OCI-M1 (cell line): ENCODE measurements around the gene LY86.

ENCODE experiments used
- DNase-seq: peaks from one replicate; lab custom pipeline; 2025; lab: John Stamatoyannopoulos, UW

LY86 gene

GRCh38 chr6:6682225-6682624 lies 93.7 kb downstream of the LY86 start:
- DNase-seq = peak; percentile 27

- DNase-seq = peak; percentile 97
Observed at GRCh38 chr6:6683969-6684833, 95.7 kb downstream of the LY86 start.

DNA sequence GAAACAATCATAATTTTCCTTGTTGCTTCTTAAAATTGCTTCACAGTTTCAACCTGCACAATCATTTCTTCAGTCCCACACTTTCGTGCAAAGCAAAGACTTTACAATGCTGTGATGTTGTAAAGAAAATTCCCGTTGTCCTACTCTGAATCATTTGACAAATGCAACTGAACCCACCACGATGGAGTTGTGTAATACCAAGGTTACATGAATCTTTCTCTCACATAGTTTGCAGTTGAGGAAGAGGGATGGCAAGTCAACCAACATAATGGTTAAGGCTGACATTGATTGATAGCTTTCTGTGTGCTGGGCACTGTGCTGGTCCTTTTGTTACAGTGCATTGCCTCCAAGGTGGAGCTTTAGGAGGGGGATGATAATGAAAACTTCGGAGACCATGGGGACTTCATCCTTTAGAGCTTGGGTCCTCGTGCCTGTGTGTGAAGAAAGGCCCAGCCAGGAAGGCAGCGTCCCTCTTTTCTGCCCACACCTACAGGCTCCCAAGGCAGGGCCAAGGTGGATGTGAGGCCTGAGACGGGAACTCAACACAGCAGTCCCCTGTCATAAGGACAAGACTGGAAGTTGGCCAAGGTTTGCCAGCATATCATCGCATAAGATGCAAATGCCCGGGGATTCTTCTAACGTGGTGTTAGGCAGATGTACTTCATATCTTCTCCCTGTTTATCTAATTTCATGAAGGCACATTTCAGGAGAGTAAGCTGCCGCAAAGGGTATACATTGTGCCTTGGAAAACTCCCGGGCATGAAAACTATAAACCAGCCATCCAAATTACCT lies 96.9 kb downstream of the LY86 start:
- peak; percentile 61 for DNase-seq

DNA sequence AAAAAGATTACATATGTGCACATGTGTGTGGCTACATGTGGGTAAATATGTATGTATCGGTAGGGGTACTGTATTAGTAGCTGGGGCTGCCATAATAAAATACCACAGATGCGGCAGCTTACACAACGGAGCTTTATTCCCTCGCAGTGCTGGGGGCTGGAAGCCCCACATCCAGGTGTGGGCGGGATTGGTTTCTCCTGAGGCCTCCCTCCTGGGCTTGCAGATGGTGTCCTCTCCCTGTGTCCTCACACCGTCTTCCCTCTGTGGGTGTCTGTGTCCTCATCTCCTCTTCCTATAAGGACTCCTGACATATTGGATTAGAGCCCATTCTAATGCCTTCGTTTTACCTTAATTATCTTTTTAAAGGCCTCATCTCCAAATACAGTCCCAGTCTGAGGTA lies 97.7 kb downstream of the LY86 start:
- DNase-seq = no peak

GRCh38 chr6:6686748-6687601 lies 98.5 kb downstream of the LY86 start:
- DNase-seq = peak; percentile 100

DNA sequence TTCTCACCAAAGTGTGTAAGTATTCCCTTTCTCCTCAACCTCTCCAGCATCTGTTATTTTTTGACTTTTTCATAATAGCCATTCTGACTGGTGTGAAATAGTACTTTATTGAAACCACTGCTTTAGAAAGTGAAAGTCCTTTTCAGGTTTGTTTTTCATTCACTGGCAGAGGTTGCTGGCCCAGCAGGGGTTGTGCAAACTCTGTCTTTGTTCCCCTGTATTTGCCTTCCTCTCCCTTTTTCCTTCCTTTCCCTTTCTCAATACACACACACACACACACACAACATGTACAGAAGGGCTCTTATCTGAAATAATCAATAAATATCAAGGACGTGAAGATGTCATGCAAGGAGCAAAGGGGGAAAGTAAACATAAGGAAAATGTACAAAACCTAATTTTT lies 99.8 kb downstream of the LY86 start:
- DNase-seq = peak; percentile 77

DNA sequence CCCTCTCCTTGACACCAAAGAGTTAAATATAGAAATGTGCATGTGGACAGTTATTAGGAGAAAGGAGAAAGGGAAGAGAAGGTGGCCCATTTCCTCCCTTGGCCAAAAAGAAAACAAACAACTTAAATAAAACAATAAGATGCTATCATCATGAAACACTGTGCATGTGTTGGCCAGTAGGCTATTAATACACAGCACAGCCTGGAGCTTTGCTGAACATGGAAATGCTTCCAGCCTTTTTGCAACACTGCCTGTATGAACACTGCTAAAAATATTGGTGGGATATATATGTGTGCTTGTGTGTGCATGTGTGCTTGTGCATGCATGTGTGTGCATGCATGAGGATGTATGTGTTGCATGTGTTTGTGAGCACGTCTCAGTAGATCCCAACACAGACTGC lies 100.4 kb downstream of the LY86 start:
- no peak for DNase-seq

DNA sequence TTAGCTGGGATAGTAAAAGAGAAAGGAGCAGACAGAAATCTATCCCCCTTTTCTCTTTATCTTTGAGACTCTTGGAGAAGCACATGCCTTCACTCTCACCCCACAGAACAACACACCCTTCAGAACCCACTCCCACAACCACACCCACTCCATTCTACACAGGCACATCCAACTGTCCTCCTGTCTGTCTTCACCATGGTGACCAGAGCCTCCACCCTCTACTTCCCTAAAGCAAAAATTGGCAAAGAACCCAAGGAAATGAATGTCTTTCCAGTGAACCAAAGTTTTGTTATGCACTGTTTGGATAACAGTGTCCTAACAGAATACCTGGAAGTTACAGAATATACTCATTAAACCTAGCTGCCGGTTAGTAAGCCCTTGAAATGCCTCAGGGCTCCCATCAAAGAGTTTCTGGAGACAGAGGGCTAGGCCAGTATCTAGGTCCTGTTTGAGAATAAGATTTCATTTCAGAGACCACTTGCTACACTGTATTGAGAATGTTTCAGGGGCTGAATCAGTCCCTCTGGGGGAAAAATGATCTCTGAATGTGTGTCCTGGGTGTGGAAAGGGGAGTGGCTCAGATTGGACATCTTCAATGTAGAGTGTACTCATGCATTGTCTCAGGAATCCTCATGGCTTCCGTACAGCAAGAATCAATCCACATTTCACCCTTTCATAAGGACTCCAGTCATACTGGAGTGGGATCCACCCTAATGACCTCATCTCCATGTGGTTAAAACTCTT lies 101.1 kb downstream of the LY86 start:
- peak; percentile 61 for DNase-seq

GRCh38 chr6:6690144-6690483 lies 101.6 kb downstream of the LY86 start:
- DNase-seq = no peak

DNA sequence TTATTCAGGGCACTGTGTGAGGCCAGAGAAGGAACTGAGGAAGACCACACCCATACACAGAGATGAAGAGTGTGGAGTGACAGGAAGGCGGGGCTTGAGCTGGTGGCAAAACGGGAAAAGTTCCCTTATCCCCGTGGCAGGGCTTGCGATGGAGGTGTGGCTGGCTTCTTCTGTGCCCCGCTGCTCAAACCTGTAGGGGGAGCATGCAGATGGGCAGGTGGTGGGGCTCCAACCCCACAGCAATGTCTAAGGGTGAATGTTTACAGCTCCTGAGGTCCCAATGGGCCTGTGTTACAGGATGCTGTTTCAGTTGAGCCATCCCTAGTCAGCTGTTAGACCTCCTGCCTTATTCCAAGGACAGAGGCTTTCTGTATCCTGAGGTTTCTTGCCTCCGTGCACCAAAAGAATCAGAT lies 105.9 kb downstream of the LY86 start:
- no peak for DNase-seq

- peak; percentile 69 for DNase-seq
Observed at GRCh38 chr6:6694825-6695624, 106.5 kb downstream of the LY86 start.

GRCh38 chr6:6695625-6696276 lies 107.2 kb downstream of the LY86 start:
- peak; percentile 30 for DNase-seq

GRCh38 chr6:6696867-6697531 lies 108.5 kb downstream of the LY86 start:
- DNase-seq = peak; percentile 91

DNA sequence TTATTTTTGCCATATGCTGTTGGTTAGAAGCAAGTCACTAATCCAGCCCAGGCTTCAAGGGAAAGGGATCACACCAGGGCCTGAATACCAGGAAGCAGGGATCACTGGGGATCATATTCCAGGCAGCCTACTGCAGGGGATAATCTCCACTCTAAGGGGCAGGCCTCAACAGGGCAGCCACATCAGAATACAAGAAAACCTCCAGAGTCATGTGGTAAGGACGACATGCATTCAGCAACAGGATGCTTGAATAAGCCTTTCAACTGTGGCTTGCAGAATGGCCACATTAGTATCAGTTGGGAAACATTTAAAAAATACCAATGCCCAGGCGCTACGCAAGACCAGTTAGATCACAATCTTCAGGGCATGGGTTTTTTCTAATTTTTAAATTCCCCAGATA lies 109.1 kb downstream of the LY86 start:
- DNase-seq = no peak

DNA sequence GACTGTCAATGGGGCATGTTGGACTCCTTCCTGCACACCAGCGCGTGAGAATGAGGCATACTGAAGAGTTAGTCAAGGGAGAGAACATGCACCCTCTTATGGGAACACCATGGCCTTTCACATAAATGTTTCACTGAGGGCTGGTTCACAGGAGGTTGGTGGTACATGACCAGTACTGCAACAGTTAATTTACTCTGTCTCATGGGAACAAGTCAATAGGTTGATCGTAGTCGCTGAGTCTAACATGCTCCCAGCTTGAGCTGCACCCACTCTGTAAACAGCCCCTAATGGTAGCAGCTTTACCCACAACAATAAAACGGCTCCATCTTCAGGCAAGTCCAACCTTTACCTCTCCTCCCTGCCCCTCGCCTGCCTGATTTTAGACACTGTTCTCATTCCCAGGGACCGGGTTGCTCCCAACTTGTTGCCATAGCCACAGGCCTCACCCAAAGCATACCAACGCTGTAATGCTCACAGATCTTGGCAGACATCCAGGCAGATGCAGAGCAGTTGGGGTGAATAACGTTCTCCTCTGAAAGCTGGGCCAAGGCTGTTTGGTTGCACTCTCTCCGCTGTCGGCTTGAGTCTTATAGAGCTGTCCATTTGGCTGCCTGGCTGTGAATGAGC lies 111.3 kb downstream of the LY86 start:
- DNase-seq = no peak

- no peak for DNase-seq
Observed at GRCh38 chr6:6700407-6701270, 112.1 kb downstream of the LY86 start.

GRCh38 chr6:6701864-6702263 lies 113.3 kb downstream of the LY86 start:
- peak; percentile 86 for DNase-seq

DNA sequence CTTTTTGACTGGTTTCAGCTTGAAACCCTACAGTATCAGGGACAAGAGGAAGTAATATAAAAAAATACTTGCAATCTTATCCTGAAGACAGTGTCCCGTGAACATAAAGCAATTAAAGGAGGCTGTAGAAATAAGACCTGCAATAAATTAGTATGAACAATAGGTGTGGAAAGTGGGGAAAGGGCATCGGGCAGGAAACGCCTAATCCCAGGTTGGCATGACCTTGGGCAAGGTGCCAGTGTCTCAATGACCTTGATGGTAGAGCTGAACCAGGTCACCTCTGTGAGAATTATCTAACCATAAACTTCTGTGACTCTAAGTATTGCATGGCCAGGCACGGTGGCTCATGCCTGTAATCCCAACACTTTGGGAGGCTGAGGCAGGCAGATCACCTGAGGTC lies 115.2 kb downstream of the LY86 start:
- peak; percentile 17 for DNase-seq
